HCT116 (cell line): ENCODE measurements around the gene GATAD2B. TPM values are rescaled to one million over a fixed set of nuclear protein-coding genes. Genes with fewer than 3 reads are reported as not detected.
A peak's percentile ranks its signal among the peaks of the same experiment; 100 is the strongest.

ENCODE experiments used
- ATAC-seq: fragments of 200-7000 bp; cut with Tn5 transposase; 2 replicates; pipeline ENCODE4 v1.9.1; 2020; ENCODE audit warnings: mild to moderate bottlenecking, moderate library complexity
- BruUV-seq: library from RNA; stranded (reverse); fragments of 400-500 nt; replicated peaks from 2 replicates; lab custom pipeline; 2021; lab: Mats Ljungman, UMichigan
- CTCF ChIA-PET: fragments of 300-600 bp; sonication (Branson Sonifier 250); formaldehyde crosslinking; loops from one replicate; lab custom pipeline; 2021; ENCODE audit warnings: antibody characterized with exemption; lab: Charles Lee
- POLR2A ChIA-PET: fragments of 300-600, 350-600 bp; sonication (Branson Sonifier 250); formaldehyde crosslinking; loops from one replicate; lab custom pipeline; 2021; ENCODE audit warnings: antibody characterized with exemption; lab: Charles Lee
- RAD21 ChIA-PET, 2 experiments: fragments of 300-600 bp; sonication (Branson Sonifier 250); formaldehyde crosslinking; loops; one replicate each; lab custom pipeline; 2023; ENCODE audit warnings: low total read pairs in 2 of 2; ENCODE audit not compliant: uncharacterized antibody in 2 of 2, unreplicated experiment in 2 of 2, low non-redundant PET in 1 of 2; lab: Charles Lee
- DNase-seq: peaks from one replicate; pipeline ENCODE4 v3.0.0-alpha.2; 2010; ENCODE audit warnings: low read depth, low spot score
- H2AFZ ChIP-seq: fragments of 200-600 bp; shearing (Covaris generic), sonication (generic); 2 replicates; pipeline ENCODE4 v1.6.1; 2017; ENCODE audit warnings: low read depth, mixed run types, mixed read lengths, antibody characterized with exemption, low read length; ENCODE audit not compliant: poor library complexity, severe bottlenecking
- H3K27ac ChIP-seq: 2 replicates; pipeline ENCODE4 v1.5.1; 2012; ENCODE audit warnings: low read depth, low read length
- H3K27me3 ChIP-seq: fragments of 200-600 bp; sonication (generic); 2 replicates; pipeline ENCODE4 v1.6.1; 2016; ENCODE audit warnings: mixed run types, low read length, mixed read lengths; ENCODE audit not compliant: insufficient read depth
- H3K36me3 ChIP-seq, 2 experiments: fragments of 200-500 bp in 1 of 2; fragments of 200-600 bp in 1 of 2; sonication (Bioruptor generic) in 1 of 2; sonication (generic) in 1 of 2; 2 replicates each; pipeline versions ENCODE4 v1.5.1 to v1.6.1; 2014 to 2016; ENCODE audit warnings: low read length in 2 of 2, inconsistent platforms in 1 of 2, mixed read lengths in 1 of 2, mixed run types in 1 of 2; ENCODE audit not compliant: insufficient read depth in 2 of 2, control insufficient read depth in 1 of 2
- H3K4me1 ChIP-seq, 2 experiments: fragments of 200-600 bp in 1 of 2; sonication (generic) in 1 of 2; 2 replicates each; pipeline versions ENCODE4 v1.5.1 to v1.6.1; 2012 to 2017; ENCODE audit warnings: low read length in 2 of 2, inconsistent platforms in 1 of 2, mild to moderate bottlenecking in 1 of 2, mixed read lengths in 1 of 2, mixed run types in 1 of 2, moderate library complexity in 1 of 2; ENCODE audit not compliant: insufficient read depth in 2 of 2, control insufficient read depth in 1 of 2
- H3K4me2 ChIP-seq: fragments of 200-600 bp; sonication (generic); 2 replicates; pipeline ENCODE4 v1.6.1; 2017; ENCODE audit warnings: mixed run types, low read length, mixed read lengths
- H3K4me3 ChIP-seq, 2 experiments: fragments of 200-600 bp in 1 of 2; sonication (generic) in 1 of 2; replicated peaks in 1 of 2; 2 replicates each; pipeline ENCODE4 v1.5.1; 2011 to 2016; ENCODE audit warnings: low read length in 2 of 2, control low read depth in 1 of 2, low read depth in 1 of 2, mild to moderate bottlenecking in 1 of 2, mixed read lengths in 1 of 2, mixed run types in 1 of 2
- H3K79me2 ChIP-seq: fragments of 200-600 bp; sonication (generic); 2 replicates; pipeline ENCODE4 v1.6.1; 2017; ENCODE audit warnings: mild to moderate bottlenecking, mixed run types, low read length, moderate library complexity, mixed read lengths; ENCODE audit not compliant: insufficient read depth
- H3K9ac ChIP-seq: fragments of 200-600 bp; sonication (generic); 2 replicates; pipeline ENCODE4 v1.6.1; 2016; ENCODE audit warnings: low read length, mixed read lengths
- H3K9me2 ChIP-seq: fragments of 200-600 bp; sonication (generic), shearing (Covaris generic); 2 replicates; pipeline ENCODE4 v1.6.1; 2017; ENCODE audit warnings: mixed run types, mild to moderate bottlenecking, moderate library complexity; ENCODE audit not compliant: insufficient read depth
- H3K9me3 ChIP-seq, 2 experiments: fragments of 200-500 bp in 1 of 2; fragments of 200-600 bp in 1 of 2; sonication (Bioruptor generic) in 1 of 2; sonication (generic) in 1 of 2; 2 replicates each; pipeline ENCODE4 v1.6.1; 2014 to 2017; ENCODE audit warnings: low read length in 2 of 2, mixed read lengths in 2 of 2, inconsistent platforms in 1 of 2, low read depth in 1 of 2, mild to moderate bottlenecking in 1 of 2, mixed run types in 1 of 2, moderate library complexity in 1 of 2; ENCODE audit not compliant: control insufficient read depth in 1 of 2, insufficient read depth in 1 of 2
- H4K20me1 ChIP-seq: fragments of 200-600 bp; sonication (generic), shearing (Covaris generic); 2 replicates; pipeline ENCODE4 v1.6.1; 2017; ENCODE audit warnings: mixed run types, mild to moderate bottlenecking, moderate library complexity; ENCODE audit not compliant: insufficient read depth
- CEBPB ChIP-seq: IDR thresholded peaks from 2 replicates; pipeline ENCODE4 v1.6.1; 2012; ENCODE audit warnings: low read depth
- CTCF ChIP-seq, 3 experiments: fragments of 200-600 bp in 1 of 3; sonication (generic) in 1 of 3; IDR thresholded peaks in 2 of 3; conservative IDR thresholded peaks in 1 of 3; 2 replicates each; pipeline ENCODE4 v1.5.1; 2012 to 2017; ENCODE audit warnings: low read depth in 2 of 3, low read length in 2 of 3, antibody characterized with exemption in 1 of 3, borderline replicate concordance in 1 of 3, control low read depth in 1 of 3, mild to moderate bottlenecking in 1 of 3, mixed read lengths in 1 of 3, mixed run types in 1 of 3, moderate library complexity in 1 of 3; ENCODE audit not compliant: insufficient read depth in 1 of 3
- ELF1 ChIP-seq: IDR thresholded peaks from 2 replicates; pipeline ENCODE4 v1.6.1; 2012; ENCODE audit warnings: low read depth, borderline replicate concordance
- FOSL1 ChIP-seq: IDR thresholded peaks from 2 replicates; pipeline ENCODE4 v1.6.1; 2012; ENCODE audit warnings: low read depth
- SP1 ChIP-seq: IDR thresholded peaks from 2 replicates; pipeline ENCODE4 v1.6.1; 2012; ENCODE audit warnings: low read depth
- ZNF274 ChIP-seq: fragments of 200-500 bp; sonication (Bioruptor generic); IDR thresholded peaks from 2 replicates; pipeline ENCODE4 v1.6.1; 2014; ENCODE audit warnings: mild to moderate bottlenecking, low read depth, low read length, inconsistent platforms
- intact Hi-C: fragments of 100-400 bp; cut with micrococcal nuclease; formaldehyde crosslinking; loops from 2 replicates; pipeline ENCODE4 v1.10.0; 2022
- total RNA-seq: library from RNA; stranded (reverse); gene quantifications from one replicate; pipeline ENCODE4 v1.2.1, GENCODE V29; 2021; ENCODE audit not compliant: unreplicated experiment

Gene GATAD2B
- total RNA-seq, 1 experiment from 2014 or later = 50.2 TPM

- no peak overlapping the region for H3K4me3 ChIP-seq
- no TSS peak for BruUV-seq
- H3K27me3 ChIP-seq = no peaks in the 10 kb centered on the region
- H2AFZ ChIP-seq = no peak overlapping the region
- ChIA-PET CTCF (no interaction called here), POLR2A (no interaction called here), RAD21 (no interaction called here)
- no peaks in the 10 kb centered on the region for H3K9me3 ChIP-seq
- DNase-seq (no peak), ATAC-seq (no peak)
- H3K79me2 ChIP-seq = no peaks in the 10 kb centered on the region
- H3K9ac ChIP-seq = no peak overlapping the region
- intact Hi-C loops = no loop called here
- no peaks in the 10 kb centered on the region for H3K9me2 ChIP-seq
- no peak overlapping the region for H3K4me2 ChIP-seq
- H4K20me1 ChIP-seq = no peaks in the 10 kb centered on the region
- TF ChIP-seq ELF1 = no peak
- TF ChIP-seq FOSL1 = no peak
- no peak for TF ChIP-seq ZNF274
- no peak for TF ChIP-seq CEBPB
- peaks cover 13 to 22% of the 10 kb centered on the region in 2 experiments; a peak in 3 of 4 replicates for H3K36me3 ChIP-seq
- H3K27ac ChIP-seq = no peak overlapping the region
- H3K4me1 ChIP-seq = no peaks in the 10 kb centered on the region
Measured at GRCh38 chr1:153932156-153933131, 9.7 kb upstream of the GATAD2B start.

- POLR2A ChIA-PET = no interaction called here
- DNase-seq (no peak), ATAC-seq (peak; percentile 55; the same call in 1 of the 2 replicates)
- Histone ChIP-seq H3K4me2 (no peak overlapping the region), H3K36me3 (peaks cover 5 to 11% of the 10 kb centered on the region in 2 experiments; a peak in 3 of 4 replicates), H4K20me1 (no peaks in the 10 kb centered on the region), H3K4me3 (no peak overlapping the region), H3K9me2 (no peaks in the 10 kb centered on the region), H2AFZ (no peak overlapping the region), H3K9me3 (no peaks in the 10 kb centered on the region), H3K27me3 (no peaks in the 10 kb centered on the region), H3K27ac (no peak overlapping the region), H3K4me1 (no peaks in the 10 kb centered on the region), H3K9ac (no peak overlapping the region), H3K79me2 (no peaks in the 10 kb centered on the region)
- intact Hi-C loops = no loop called here
- RAD21 ChIA-PET = no interaction called here
- BruUV-seq = no TSS peak
- CTCF ChIA-PET = no interaction called here
- TF ChIP-seq SP1 (no peak), CTCF (IDR thresholded peaks at IDR 0.05 in 2 of 3, conservative IDR thresholded peaks at IDR 0.05 in 1 of 3; ENCODE audit: borderline replicate concordance in 1 of 3, insufficient read depth in 1 of 3, low read depth in 2 of 3, low read length in 2 of 3) (peak in 1 of 3 experiments; percentile 27; a peak in 2 of 6 replicates)
Measured at GRCh38 chr1:153929981-153930948, 7.5 kb upstream of the GATAD2B start.
